IPS-18a (cell line): ENCODE results near the gene ITCH.
"Not testable (repeated sequence)": the region's sequence is repeated elsewhere in the genome, so short reads cannot be mapped to it uniquely, and the experiment has no call there.

Experiments used
- H3K27ac ChIP-seq: one replicate; pipeline ENCODE4 v1.5.1; 2013; ENCODE audit warnings: low read length
- H3K27me3 ChIP-seq: one replicate; pipeline ENCODE4 v1.6.1; 2013; ENCODE audit warnings: mild to moderate bottlenecking, low read length; ENCODE audit not compliant: control insufficient read depth, insufficient read depth
- H3K36me3 ChIP-seq: one replicate; pipeline ENCODE4 v1.6.1; 2013; ENCODE audit warnings: low read depth, low read length; ENCODE audit not compliant: control insufficient read depth
- H3K4me1 ChIP-seq: one replicate; pipeline ENCODE4 v1.6.1; 2013; ENCODE audit warnings: low read depth, low read length; ENCODE audit not compliant: control insufficient read depth
- H3K4me3 ChIP-seq: one replicate; pipeline ENCODE4 v1.5.1; 2013; ENCODE audit warnings: low read length
- H3K9ac ChIP-seq: one replicate; pipeline ENCODE4 v1.6.1; 2013; ENCODE audit warnings: mild to moderate bottlenecking, low read length, moderate library complexity
- H3K9me3 ChIP-seq: one replicate; pipeline ENCODE4 v1.6.1; 2013; ENCODE audit warnings: low read depth, low read length; ENCODE audit not compliant: control insufficient read depth

Gene ITCH

GRCh38 chr20:34388678-34389077 is 25.6 kb downstream of the ITCH start:
- Histone ChIP-seq H3K27ac (no peak overlapping the region), H3K36me3 (peaks cover 17% of the 10 kb centered on the region), H3K9me3 (no peaks in the 10 kb centered on the region), H3K4me1 (peaks cover 4% of the 10 kb centered on the region), H3K27me3 (no peaks in the 10 kb centered on the region), H3K9ac (no peak overlapping the region), H3K4me3 (no peak overlapping the region)

- Histone ChIP-seq H3K9me3 (no peaks in the 10 kb centered on the region), H3K9ac (no peak overlapping the region), H3K27me3 (no peaks in the 10 kb centered on the region), H3K36me3 (peaks cover 23% of the 10 kb centered on the region), H3K27ac (no peak overlapping the region), H3K4me3 (no peak overlapping the region), H3K4me1 (peaks cover 4% of the 10 kb centered on the region)
Observed at GRCh38 chr20:34389206-34389953, 26.3 kb downstream of the ITCH start.

GRCh38 chr20:34389954-34390555 is 27.0 kb downstream of the ITCH start:
- no peak overlapping the region for H3K27ac ChIP-seq
- H3K36me3 ChIP-seq, result peaks cover 27% of the 10 kb centered on the region
- no peaks in the 10 kb centered on the region for H3K27me3 ChIP-seq
- H3K9ac ChIP-seq, result no peak overlapping the region
- peaks cover 4% of the 10 kb centered on the region for H3K4me1 ChIP-seq
- no peaks in the 10 kb centered on the region for H3K9me3 ChIP-seq
- no peak overlapping the region for H3K4me3 ChIP-seq

GRCh38 chr20:34396408-34396807 is 33.3 kb downstream of the ITCH start:
- Histone ChIP-seq H3K36me3 (peaks cover 24% of the 10 kb centered on the region), H3K27ac (no peak overlapping the region), H3K4me1 (no peaks in the 10 kb centered on the region), H3K9me3 (no peaks in the 10 kb centered on the region), H3K4me3 (no peak overlapping the region), H3K27me3 (no peaks in the 10 kb centered on the region), H3K9ac (no peak overlapping the region)

- H3K27ac ChIP-seq, result no peak overlapping the region
- no peaks in the 10 kb centered on the region for H3K27me3 ChIP-seq
- H3K4me1 ChIP-seq, result no peaks in the 10 kb centered on the region
- no peaks in the 10 kb centered on the region for H3K9me3 ChIP-seq
- no peak overlapping the region for H3K4me3 ChIP-seq
- H3K36me3 ChIP-seq, result peaks cover 26% of the 10 kb centered on the region
- H3K9ac ChIP-seq, result no peak overlapping the region
Observed at GRCh38 chr20:34397096-34397495, 34.0 kb downstream of the ITCH start.

GRCh38 chr20:34400776-34401175 is 37.7 kb downstream of the ITCH start:
- H3K9me3 ChIP-seq, H3K27me3 ChIP-seq, H3K4me1 ChIP-seq, H3K4me3 ChIP-seq, H3K9ac ChIP-seq, H3K36me3 ChIP-seq, H3K27ac ChIP-seq: not testable (repeated sequence)

- no peak overlapping the region for H3K27ac ChIP-seq
- H3K27me3 ChIP-seq, result no peaks in the 10 kb centered on the region
- no peak overlapping the region for H3K9ac ChIP-seq
- peaks cover 8% of the 10 kb centered on the region for H3K36me3 ChIP-seq
- no peaks in the 10 kb centered on the region for H3K9me3 ChIP-seq
- no peaks in the 10 kb centered on the region for H3K4me1 ChIP-seq
- H3K4me3 ChIP-seq, result no peak overlapping the region
Observed at GRCh38 chr20:34401741-34402455, 38.8 kb downstream of the ITCH start.

- H3K4me1 ChIP-seq, result no peaks in the 10 kb centered on the region
- peaks cover 8% of the 10 kb centered on the region for H3K36me3 ChIP-seq
- no peaks in the 10 kb centered on the region for H3K27me3 ChIP-seq
- no peak overlapping the region for H3K4me3 ChIP-seq
- no peaks in the 10 kb centered on the region for H3K9me3 ChIP-seq
- no peak overlapping the region for H3K9ac ChIP-seq
- no peak overlapping the region for H3K27ac ChIP-seq
Observed at GRCh38 chr20:34402461-34402860, 39.4 kb downstream of the ITCH start.

GRCh38 chr20:34403063-34403827 is 40.2 kb downstream of the ITCH start:
- no peak overlapping the region for H3K4me3 ChIP-seq
- H3K27ac ChIP-seq, result no peak overlapping the region
- H3K9ac ChIP-seq, result no peak overlapping the region
- no peaks in the 10 kb centered on the region for H3K9me3 ChIP-seq
- H3K27me3 ChIP-seq, result no peaks in the 10 kb centered on the region
- peaks cover 8% of the 10 kb centered on the region for H3K36me3 ChIP-seq
- H3K4me1 ChIP-seq, result no peaks in the 10 kb centered on the region

- Histone ChIP-seq H3K9ac (no peak overlapping the region), H3K27me3 (no peaks in the 10 kb centered on the region), H3K4me3 (no peak overlapping the region), H3K27ac (no peak overlapping the region), H3K9me3 (no peaks in the 10 kb centered on the region), H3K36me3 (peaks cover 12% of the 10 kb centered on the region), H3K4me1 (no peaks in the 10 kb centered on the region)
Observed at GRCh38 chr20:34403908-34404307, 40.8 kb downstream of the ITCH start.

GRCh38 chr20:34404803-34405202 is 41.7 kb downstream of the ITCH start:
- H3K9me3 ChIP-seq, result no peaks in the 10 kb centered on the region
- H3K36me3 ChIP-seq, result peaks cover 19% of the 10 kb centered on the region
- H3K27ac ChIP-seq, result no peak overlapping the region
- H3K4me3 ChIP-seq, result no peak overlapping the region
- no peaks in the 10 kb centered on the region for H3K4me1 ChIP-seq
- no peak overlapping the region for H3K9ac ChIP-seq
- no peaks in the 10 kb centered on the region for H3K27me3 ChIP-seq
